GM18507 (cell line): ENCODE data around the gene RASGEF1B.

Source experiments
- DNase-seq: peaks from one replicate; pipeline ENCODE4 v3.0.0; 2011; ENCODE audit warnings: low read depth; ENCODE audit not compliant: insufficient read length; ENCODE audit errors: extremely low spot score
- FAIRE-seq: peaks from 2 replicates; lab custom pipeline; 2011; peaks lifted over from hg19 to GRCh38; lab: Jason Lieb, UNC

RASGEF1B gene

GRCh38 chr4:81442484-81443085 is 29.1 kb downstream of the RASGEF1B start:
- FAIRE-seq, result no peak

GRCh38 chr4:81440949-81441348 is 30.8 kb downstream of the RASGEF1B start:
- FAIRE-seq (no peak), DNase-seq (no peak)

More at GRCh38 chr4:81442484-81443085, 29.1 kb downstream of the RASGEF1B start:
- DNase-seq, result no peak

GRCh38 chr4:81436941-81437574 is 34.6 kb downstream of the RASGEF1B start:
- no peak for DNase-seq
- FAIRE-seq, result no peak

- FAIRE-seq, result no peak
- no peak for DNase-seq
These were observed 35.6 kb downstream of the RASGEF1B start for GRCh38 chr4:81436096-81436495.

- no peak for FAIRE-seq
These were observed 38.9 kb downstream of the RASGEF1B start for GRCh38 chr4:81432825-81433224.

GRCh38 chr4:81431971-81432370 is 39.7 kb downstream of the RASGEF1B start:
- no peak for FAIRE-seq
- DNase-seq, result no peak

More at GRCh38 chr4:81432825-81433224, 38.9 kb downstream of the RASGEF1B start:
- DNase-seq, result no peak

GRCh38 chr4:81429607-81430006 is 42.1 kb downstream of the RASGEF1B start:
- no peak for FAIRE-seq
- no peak for DNase-seq

GRCh38 chr4:81429031-81429430 is 42.7 kb downstream of the RASGEF1B start:
- FAIRE-seq (no peak), DNase-seq (no peak)

GRCh38 chr4:81428002-81428401 is 43.7 kb downstream of the RASGEF1B start:
- FAIRE-seq, result no peak

GRCh38 chr4:81427344-81427821 is 44.3 kb downstream of the RASGEF1B start:
- no peak for DNase-seq
- FAIRE-seq, result no peak

More at GRCh38 chr4:81428002-81428401, 43.7 kb downstream of the RASGEF1B start:
- DNase-seq, result no peak

GRCh38 chr4:81426770-81427289 is 44.9 kb downstream of the RASGEF1B start:
- DNase-seq, result no peak
- FAIRE-seq, result no peak

- no peak for DNase-seq
- no peak for FAIRE-seq
These were observed 46.6 kb downstream of the RASGEF1B start for GRCh38 chr4:81424816-81425755.

GRCh38 chr4:81424336-81424735 is 47.4 kb downstream of the RASGEF1B start:
- DNase-seq, result no peak
- FAIRE-seq, result no peak

- no peak for DNase-seq
- no peak for FAIRE-seq
These were observed 49.1 kb downstream of the RASGEF1B start for GRCh38 chr4:81422595-81422994.

- FAIRE-seq (peak; percentile 48), DNase-seq (peak; percentile 49)
These were observed 50.1 kb downstream of the RASGEF1B start for GRCh38 chr4:81421346-81422218.

GRCh38 chr4:81418572-81418971 is 53.1 kb downstream of the RASGEF1B start:
- FAIRE-seq (no peak), DNase-seq (no peak)

- FAIRE-seq (no peak), DNase-seq (no peak)
These were observed 58.7 kb downstream of the RASGEF1B start for GRCh38 chr4:81412946-81413495.

GRCh38 chr4:81410680-81411079 is 61.0 kb downstream of the RASGEF1B start:
- FAIRE-seq, result no peak
- DNase-seq, result no peak

GRCh38 chr4:81409836-81410235 is 61.9 kb downstream of the RASGEF1B start:
- DNase-seq (no peak), FAIRE-seq (no peak)
